SK-N-SH (cell line): ENCODE measurements around the gene CNTD1. TPM values are rescaled to one million over a fixed set of nuclear protein-coding genes. Genes with fewer than 3 reads are reported as not detected.
A peak's percentile ranks its signal among the peaks of the same experiment; 100 is the strongest.

ENCODE experiments used
- CTCF ChIA-PET: fragments of 300-600, 350-600 bp; formaldehyde crosslinking; extraction: SDS; loops from one replicate; lab custom pipeline; 2021; lab: Yijun Ruan, JAX
- POLR2A ChIA-PET: fragments of 350-600 bp; sonication (Branson Sonifier 250); formaldehyde crosslinking; extraction: SDS; loops from one replicate; lab custom pipeline; 2020; ENCODE audit warnings: antibody characterized with exemption, inconsistent platforms; lab: Yijun Ruan, JAX
- DNase-seq: peaks from one replicate; pipeline ENCODE4 v3.0.0; 2012
- H2AFZ ChIP-seq: fragments of 200-600 bp; sonication (generic); 2 replicates; pipeline ENCODE4 v1.8.1; 2016; ENCODE audit warnings: antibody characterized with exemption, mild to moderate bottlenecking, low read depth
- H3F3A ChIP-seq: fragments of 200-600 bp; sonication (generic); replicated peaks from 2 replicates; pipeline ENCODE3; 2016; ENCODE audit warnings: antibody characterized with exemption, mild to moderate bottlenecking; ENCODE audit not compliant: insufficient read depth
- H3K27ac ChIP-seq, 2 experiments: fragments of 200-500 bp in 1 of 2; fragments of 200-600 bp in 1 of 2; sonication (Bioruptor generic) in 1 of 2; sonication (generic), shearing (Covaris generic) in 1 of 2; 2 replicates each; pipeline versions ENCODE4 v1.5.1 to v1.6.1; 2014 to 2016; ENCODE audit warnings: low read depth in 2 of 2, inconsistent platforms in 1 of 2, low read length in 1 of 2, mild to moderate bottlenecking in 1 of 2, mixed read lengths in 1 of 2
- H3K27me3 ChIP-seq: fragments of 200-600 bp; sonication (generic), shearing (Covaris generic); 2 replicates; pipeline ENCODE4 v1.6.1; 2016; ENCODE audit warnings: mixed run types; ENCODE audit not compliant: insufficient read depth
- H3K36me3 ChIP-seq, 2 experiments: fragments of 200-500 bp in 1 of 2; fragments of 200-600 bp in 1 of 2; sonication (Bioruptor generic) in 1 of 2; sonication (generic) in 1 of 2; replicated peaks in 1 of 2; 2 replicates each; pipeline versions ENCODE3 to v1.5.1; 2014 to 2016; ENCODE audit warnings: low read length in 1 of 2, mild to moderate bottlenecking in 1 of 2; ENCODE audit not compliant: insufficient read depth in 2 of 2, control insufficient read depth in 1 of 2
- H3K4me1 ChIP-seq, 2 experiments: fragments of 200-500 bp in 1 of 2; fragments of 200-600 bp in 1 of 2; sonication (Bioruptor generic) in 1 of 2; sonication (generic), shearing (Covaris generic) in 1 of 2; 2 replicates each; pipeline versions ENCODE4 v1.5.1 to v1.6.1; 2014 to 2016; ENCODE audit warnings: low read depth in 1 of 2, low read length in 1 of 2, mixed run types in 1 of 2; ENCODE audit not compliant: insufficient read depth in 2 of 2, control insufficient read depth in 1 of 2
- H3K4me2 ChIP-seq: fragments of 200-600 bp; sonication (generic), shearing (Covaris generic); 2 replicates; pipeline ENCODE4 v1.6.1; 2017; ENCODE audit warnings: mixed run types
- H3K4me3 ChIP-seq, 2 experiments: fragments of 200-500 bp in 1 of 2; fragments of 200-600 bp in 1 of 2; sonication (Bioruptor generic) in 1 of 2; sonication (generic), shearing (Covaris generic) in 1 of 2; 2 replicates each; pipeline versions ENCODE4 v1.5.1 to v1.8.1; 2014 to 2016; ENCODE audit warnings: low read depth in 2 of 2, inconsistent platforms in 1 of 2, low read length in 1 of 2, mild to moderate bottlenecking in 1 of 2, mixed read lengths in 1 of 2, moderate library complexity in 1 of 2
- H3K79me2 ChIP-seq: fragments of 200-600 bp; sonication (generic); 2 replicates; pipeline ENCODE4 v1.8.1; 2017; ENCODE audit warnings: mild to moderate bottlenecking; ENCODE audit not compliant: insufficient read depth
- H3K9ac ChIP-seq: fragments of 200-600 bp; sonication (generic); 2 replicates; pipeline ENCODE4 v1.6.1; 2017; ENCODE audit warnings: mixed run types
- H3K9me2 ChIP-seq: fragments of 200-600 bp; sonication (generic); 2 replicates; pipeline ENCODE4 v1.6.1; 2017; ENCODE audit warnings: mixed run types
- H3K9me3 ChIP-seq: fragments of 200-600 bp; sonication (generic); 2 replicates; pipeline ENCODE4 v1.6.1; 2017; ENCODE audit warnings: mixed run types, mild to moderate bottlenecking, moderate library complexity
- H4K20me1 ChIP-seq: fragments of 200-600 bp; sonication (generic); 2 replicates; pipeline ENCODE4 v1.6.1; 2017; ENCODE audit warnings: mild to moderate bottlenecking, mixed run types; ENCODE audit not compliant: insufficient read depth
- CHD2 ChIP-seq: fragments of 150-350 bp; IDR thresholded peaks from 2 replicates; pipeline ENCODE4 v1.6.1; 2018; ENCODE audit warnings: low read length; ENCODE audit not compliant: partially characterized antibody
- EZH2phosphoT487 ChIP-seq: fragments of 200-600 bp; sonication (generic); IDR thresholded peaks from 2 replicates; pipeline ENCODE4 v1.6.1; 2017; ENCODE audit warnings: low read depth, mixed run types, mild to moderate bottlenecking, antibody characterized with exemption, moderate library complexity, borderline replicate concordance
- IRF3 ChIP-seq: fragments of 150-350 bp; IDR thresholded peaks from 2 replicates; pipeline ENCODE4 v1.6.1; 2016; ENCODE audit warnings: mild to moderate bottlenecking, low read depth, low read length
- MAX ChIP-seq: IDR thresholded peaks from 2 replicates; pipeline ENCODE4 v1.4.0; 2012; ENCODE audit warnings: low read depth
- MEF2A ChIP-seq: IDR thresholded peaks from 2 replicates; pipeline ENCODE4 v1.4.0; 2012; ENCODE audit warnings: low read depth, borderline replicate concordance
- MXI1 ChIP-seq: IDR thresholded peaks from 2 replicates; pipeline ENCODE4 v1.6.1; 2012; ENCODE audit warnings: mild to moderate bottlenecking, low read depth, low read length, improper control_type of control experiment
- RFX5 ChIP-seq: IDR thresholded peaks from 2 replicates; pipeline ENCODE4 v1.6.1; 2012; ENCODE audit warnings: mild to moderate bottlenecking, improper control_type of control experiment, low read length
- SMC3 ChIP-seq: IDR thresholded peaks from 2 replicates; pipeline ENCODE4 v1.6.1; 2012; ENCODE audit warnings: low read depth, low read length, improper control_type of control experiment
- TAF1 ChIP-seq: IDR thresholded peaks from 2 replicates; pipeline ENCODE4 v1.6.1; 2012; ENCODE audit warnings: low read depth, mild to moderate bottlenecking, low read length, moderate library complexity, borderline replicate concordance
- TCF12 ChIP-seq: IDR thresholded peaks from 2 replicates; pipeline ENCODE4 v1.4.0; 2012
- YY1 ChIP-seq: IDR thresholded peaks from 2 replicates; pipeline ENCODE4 v1.4.0; 2012; ENCODE audit warnings: low read depth, mild to moderate bottlenecking
- WGBS: methylation state at CpG from one replicate; pipeline ENCODE4 v1.1.6; 2017; ENCODE audit warnings: low lambda C conversion rate; 5-methylcytosine and 5-hydroxymethylcytosine counted together
- polyA plus RNA-seq, 3 experiments: library from polyadenylated mRNA; depleted of rRNA; stranded (reverse); fragments of >200 nt; gene quantifications; 2 replicates each; pipeline ENCODE4 v1.2.3, GENCODE V29; 2012

Gene CNTD1
- polyA plus RNA-seq, 1 of the 3 experiments (the other 2 are of a cell fraction): not detected

- TF ChIP-seq SMC3 (no peak), TCF12 (no peak; the same call in 1 of the 2 replicates)
- TF ChIP-seq, all 33 proteins: peak for 15
Observed at GRCh38 chr17:42832934-42833766, 34.5 kb downstream of the CNTD1 start, which contains the start of gene PSME3 (continued).

- CTCF ChIA-PET: interaction anchor here (1.1 to 4.3 kb wide), 7 partner anchors 10 to 255 kb away, joined by 3 to 33 read pairs (median 14); partner anchors contain the start of genes AOC2, BECN1 and RPL27
- Histone ChIP-seq H3K27ac (peak overlapping the region; percentile 74 to 86; a peak in 3 of 4 replicates), H3K36me3 (peaks cover 24 to 35% of the 10 kb centered on the region in 2 experiments), H3K4me2 (peak overlapping the region; percentile 98), H3K27me3 (no peaks in the 10 kb centered on the region), H3K9me2 (no peaks in the 10 kb centered on the region), H3K4me3 (peak overlapping the region; percentile 79 to 83), H3F3A (peaks cover 9% of the 10 kb centered on the region), H3K4me1 (peaks cover 4 to 9% of the 10 kb centered on the region in 2 experiments; a peak in 3 of 4 replicates), H3K9me3 (no peaks in the 10 kb centered on the region), H3K79me2 (peaks cover 52% of the 10 kb centered on the region), H4K20me1 (no peaks in the 10 kb centered on the region), H2AFZ (no peak overlapping the region; the same call in 1 of the 2 replicates), H3K9ac (peak overlapping the region; percentile 92)
- POLR2A ChIA-PET: interaction anchor here (0.6 to 1.1 kb wide), 4 partner anchors 9 to 165 kb away, joined by 3 to 12 read pairs (median 4); partner anchors contain the start of gene BECN1
- 7% methylated on average over 18 of the region's 18 CpGs for WGBS
- TF ChIP-seq TCF12: no peak
- TF ChIP-seq MXI1: no peak
- TF ChIP-seq MAX: no peak
- TF ChIP-seq YY1: no peak
- no peak for TF ChIP-seq CHD2
- TF ChIP-seq RFX5: no peak
- no peak for TF ChIP-seq IRF3
- no peak for TF ChIP-seq EZH2phosphoT487
- no peak for TF ChIP-seq MEF2A
- no peak for TF ChIP-seq TAF1
- DNase-seq: no peak
Observed at GRCh38 chr17:42833767-42834422, 35.2 kb downstream of the CNTD1 start.
